Measurements from ENCODE around the gene TBC1D22B.

DNA sequence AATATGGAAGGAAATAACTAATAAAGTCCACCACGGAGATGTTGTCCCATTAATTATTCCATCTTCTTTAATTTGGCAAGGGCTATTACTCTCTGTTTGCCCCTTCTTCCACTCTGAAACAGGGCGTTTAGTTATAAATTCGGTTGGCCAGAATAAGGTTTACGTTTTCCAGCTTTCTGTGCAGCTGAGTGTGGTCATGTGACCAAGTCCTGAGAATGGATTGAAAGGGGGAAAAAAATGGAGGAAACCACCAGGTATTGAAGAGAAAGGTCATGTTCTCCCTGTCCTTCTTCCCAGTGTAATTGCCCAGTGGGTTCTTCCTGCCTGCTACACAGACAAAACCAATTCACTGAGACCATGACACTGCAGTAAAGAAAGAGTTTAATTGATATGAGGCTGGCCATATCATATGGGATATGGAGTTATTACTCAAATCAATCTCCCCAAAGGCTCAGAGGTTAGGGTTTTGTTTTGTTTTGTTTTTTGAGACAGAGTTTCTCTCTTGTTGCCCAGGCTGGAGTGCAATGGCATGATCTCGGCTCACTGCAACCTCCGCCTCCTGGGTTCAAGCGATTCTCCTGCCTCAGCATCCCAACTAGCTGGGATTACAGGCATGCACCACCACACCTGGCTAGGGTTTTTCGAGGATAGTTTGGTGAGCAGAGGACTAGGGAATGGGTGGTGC, 14.3 kb upstream of the TBC1D22B start:
- TF ChIP-seq CTCF (IDR thresholded peaks at IDR 0.05) (no peak), POLR2AphosphoS5 (IDR thresholded peaks at IDR 0.05) (no peak), POLR2A (IDR thresholded peaks at IDR 0.05) (no peak), EP300 (IDR thresholded peaks at IDR 0.05) (no peak)
